ENCODE results near the gene MPHOSPH9. TPM values are rescaled to one million over a fixed set of nuclear protein-coding genes. Genes with fewer than 3 reads are reported as not detected.

MPHOSPH9 gene
- 28.7 and 52.7 TPM in 2 replicates for total RNA-seq

GRCh38 chr12:123232807-123233504, at the start of gene MPHOSPH9, which contains the start of gene MTRFR:
Gene MPHOSPH9 (minus strand): TSS chr12:123233141. CDS start chr12:123230364, 2,777 bp downstream.
Gene MTRFR (plus strand): TSS chr12:123233436. CDS start chr12:123253675, 20,239 bp downstream.

GRCh38 chr12:123150744-123151456, 82.0 kb downstream of the MPHOSPH9 start, which contains the start of gene PITPNM2:
Gene PITPNM2 (minus strand): TSS chr12:123151090. CDS start chr12:123034590, 116,500 bp downstream.

Small RNA genes lying within 50 kb of the gene (small RNA-seq; reads per million reads assigned to genes)
- not detected for gene RNA5SP375 (ENCODE audit: low replicate concordance)

Other genes with a start within 250 kb of the MPHOSPH9 start
- 4.6 and 5.7 TPM in 2 replicates for gene PITPNM2, start 82.1 kb downstream of the MPHOSPH9 start, total RNA-seq
- 7.9 and 12.5 TPM in 2 replicates for gene MTRFR, start 295 bp upstream of the MPHOSPH9 start, total RNA-seq
- 83.4 and 228 TPM in 2 replicates for gene CDK2AP1, start 38.7 kb upstream of the MPHOSPH9 start, total RNA-seq
- gene SBNO1, start 131.7 kb upstream of the MPHOSPH9 start, total RNA-seq, result 26.3 and 39.8 TPM in 2 replicates
- gene KMT5A, start 151.0 kb upstream of the MPHOSPH9 start, total RNA-seq, result 50.6 and 77.2 TPM in 2 replicates
- 2.1 and 4.2 TPM in 2 replicates for gene RILPL2, start 203.5 kb upstream of the MPHOSPH9 start, total RNA-seq
- gene SNRNP35, start 225.0 kb upstream of the MPHOSPH9 start, total RNA-seq, result 6.6 and 15.5 TPM in 2 replicates